Neural cell (in vitro differentiated cells): ENCODE measurements around the gene SYTL5.

Source experiments
- CTCF ChIP-seq: fragments of 450-650 bp; IDR thresholded peaks from 2 replicates; pipeline ENCODE4 v1.5.1; 2014; ENCODE audit warnings: antibody characterized with exemption, mild to moderate bottlenecking, moderate library complexity; ENCODE audit not compliant: poor library complexity, severe bottlenecking
- EP300 ChIP-seq: fragments of 450-650 bp; conservative IDR thresholded peaks from 2 replicates; pipeline ENCODE4 v1.6.1; 2014; ENCODE audit warnings: antibody characterized with exemption, mild to moderate bottlenecking, moderate library complexity; ENCODE audit not compliant: poor library complexity, severe bottlenecking

DNA sequence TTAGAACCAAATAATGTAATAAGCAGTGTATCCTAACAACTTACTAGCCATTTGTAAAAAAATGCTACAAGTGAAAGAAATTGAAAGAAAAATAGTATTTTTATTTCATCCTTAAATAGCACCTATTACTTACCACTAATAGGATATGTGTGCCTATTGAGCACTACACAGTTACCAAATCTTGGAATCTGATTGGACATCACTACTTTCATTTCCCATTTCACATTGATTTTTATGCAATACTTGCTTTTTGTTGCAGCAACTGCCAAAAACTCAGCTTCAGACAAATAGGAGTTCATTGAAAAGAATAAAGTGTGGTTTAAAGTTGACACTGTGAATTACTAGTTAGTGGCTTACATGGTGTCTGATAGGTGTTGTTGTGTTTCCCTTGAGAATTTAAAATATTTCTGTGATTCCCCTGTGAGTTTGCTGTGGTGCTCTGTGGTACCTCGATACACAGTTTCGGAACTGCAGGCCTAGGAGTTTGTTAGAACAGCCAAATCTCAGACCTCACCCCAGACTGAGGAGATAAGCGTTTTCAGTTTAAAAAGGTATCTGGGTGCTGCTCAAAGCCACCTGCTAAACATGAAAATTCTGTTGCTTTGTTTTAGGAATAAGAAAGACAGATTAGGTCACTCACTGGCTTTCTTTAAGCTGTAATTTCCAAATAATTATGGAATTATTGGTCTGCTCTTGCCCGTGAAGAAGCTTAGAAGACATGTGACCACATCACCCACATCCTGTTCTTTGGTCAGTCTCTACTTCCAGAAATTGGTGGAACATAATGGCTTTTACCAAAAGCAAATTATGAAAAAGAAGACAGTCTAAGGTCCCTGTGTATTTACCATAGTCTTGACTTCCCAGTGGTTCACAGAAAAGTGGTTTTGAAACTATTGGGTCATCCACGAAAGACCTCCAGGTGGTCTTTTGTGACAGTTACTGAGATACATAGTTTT, 97.8 kb downstream of the SYTL5 start:
- TF ChIP-seq EP300 (no peak), CTCF (no peak)
